Measurements from ENCODE around the gene MRGPRF. TPM values are rescaled to one million over a fixed set of nuclear protein-coding genes. Genes with fewer than 3 reads are reported as not detected.

Gene MRGPRF
- total RNA-seq, 4 donors from 2014 or later: 4.2 to 21.9 (median 5.2) TPM

DNA sequence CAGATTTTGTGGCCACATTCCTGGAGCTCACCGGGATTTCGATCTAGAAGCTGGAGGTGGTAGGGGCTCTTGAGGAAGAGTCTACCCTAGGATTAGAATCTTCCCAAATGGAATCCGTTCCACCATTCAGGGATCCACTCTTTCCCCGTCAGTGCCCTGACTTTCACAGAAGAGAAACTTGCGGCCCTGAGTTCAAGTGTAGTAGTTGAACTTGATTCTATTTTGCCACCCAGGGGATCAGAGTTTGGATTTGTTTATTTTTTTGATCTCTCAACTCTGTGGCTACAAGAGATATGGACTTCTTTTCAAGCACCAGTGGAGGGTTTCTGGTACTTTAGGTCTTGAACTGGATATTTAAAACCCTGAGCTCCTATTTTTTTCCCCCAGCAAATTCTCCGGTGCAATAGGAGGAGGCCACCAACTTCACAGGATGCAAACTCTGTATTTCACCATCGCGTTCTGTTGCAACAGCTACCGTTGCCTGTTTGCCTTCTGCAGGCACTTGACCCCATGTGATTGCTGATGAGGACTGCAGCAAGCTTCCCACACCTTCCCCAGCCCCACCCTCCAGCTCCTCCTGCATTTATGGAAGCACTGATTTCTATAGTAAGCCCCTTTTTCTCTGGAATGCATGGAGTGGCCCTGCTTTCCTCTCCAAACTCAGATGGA is 14.8 kb upstream of the MRGPRF start:
- no peaks in the 10 kb centered on the region for H3K27me3 ChIP-seq
- no peak for DNase-seq
- no peak overlapping the region for H3K4me3 ChIP-seq
- H3K36me3 ChIP-seq: no peaks in the 10 kb centered on the region
- no peaks in the 10 kb centered on the region for H3K4me1 ChIP-seq
- no peaks in the 10 kb centered on the region for H3K9me3 ChIP-seq
- H3K27ac ChIP-seq: no peak overlapping the region
- TF ChIP-seq, protein P1, sequence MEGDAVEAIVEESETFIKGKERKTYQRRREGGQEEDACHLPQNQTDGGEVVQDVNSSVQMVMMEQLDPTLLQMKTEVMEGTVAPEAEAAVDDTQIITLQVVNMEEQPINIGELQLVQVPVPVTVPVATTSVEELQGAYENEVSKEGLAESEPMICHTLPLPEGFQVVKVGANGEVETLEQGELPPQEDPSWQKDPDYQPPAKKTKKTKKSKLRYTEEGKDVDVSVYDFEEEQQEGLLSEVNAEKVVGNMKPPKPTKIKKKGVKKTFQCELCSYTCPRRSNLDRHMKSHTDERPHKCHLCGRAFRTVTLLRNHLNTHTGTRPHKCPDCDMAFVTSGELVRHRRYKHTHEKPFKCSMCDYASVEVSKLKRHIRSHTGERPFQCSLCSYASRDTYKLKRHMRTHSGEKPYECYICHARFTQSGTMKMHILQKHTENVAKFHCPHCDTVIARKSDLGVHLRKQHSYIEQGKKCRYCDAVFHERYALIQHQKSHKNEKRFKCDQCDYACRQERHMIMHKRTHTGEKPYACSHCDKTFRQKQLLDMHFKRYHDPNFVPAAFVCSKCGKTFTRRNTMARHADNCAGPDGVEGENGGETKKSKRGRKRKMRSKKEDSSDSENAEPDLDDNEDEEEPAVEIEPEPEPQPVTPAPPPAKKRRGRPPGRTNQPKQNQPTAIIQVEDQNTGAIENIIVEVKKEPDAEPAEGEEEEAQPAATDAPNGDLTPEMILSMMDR (IDR thresholded peaks at IDR 0.05): no peak
- TF ChIP-seq POLR2A (IDR thresholded peaks at IDR 0.05): no peak

DNA sequence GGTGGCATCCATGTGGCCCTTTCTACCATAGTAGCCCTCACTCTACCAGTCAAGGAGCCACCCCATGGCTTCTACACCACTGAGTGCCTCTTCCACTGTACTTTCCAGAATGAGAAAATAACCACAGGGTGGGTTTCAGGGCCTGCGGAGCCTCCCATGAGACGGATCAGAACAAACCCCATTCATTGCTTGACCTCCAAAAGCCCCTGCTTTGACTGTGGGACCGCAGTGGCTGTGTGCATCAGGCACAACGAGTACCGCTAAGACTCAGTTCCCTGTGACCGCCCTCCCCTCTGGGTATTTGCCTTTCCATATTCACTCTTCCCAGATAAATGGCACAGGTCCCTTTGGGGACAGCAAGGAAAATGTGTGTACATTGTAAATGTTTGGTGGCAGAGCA is 11.5 kb upstream of the MRGPRF start:
- no peaks in the 10 kb centered on the region for H3K27me3 ChIP-seq
- no peak overlapping the region for H3K4me3 ChIP-seq
- TF ChIP-seq, protein P1 (IDR thresholded peaks at IDR 0.05): no peak
- no peak for TF ChIP-seq POLR2A (IDR thresholded peaks at IDR 0.05)
- H3K36me3 ChIP-seq: no peaks in the 10 kb centered on the region
- no peak for DNase-seq
- no peaks in the 10 kb centered on the region for H3K9me3 ChIP-seq
- H3K27ac ChIP-seq: no peak overlapping the region
- H3K4me1 ChIP-seq: no peaks in the 10 kb centered on the region

DNA sequence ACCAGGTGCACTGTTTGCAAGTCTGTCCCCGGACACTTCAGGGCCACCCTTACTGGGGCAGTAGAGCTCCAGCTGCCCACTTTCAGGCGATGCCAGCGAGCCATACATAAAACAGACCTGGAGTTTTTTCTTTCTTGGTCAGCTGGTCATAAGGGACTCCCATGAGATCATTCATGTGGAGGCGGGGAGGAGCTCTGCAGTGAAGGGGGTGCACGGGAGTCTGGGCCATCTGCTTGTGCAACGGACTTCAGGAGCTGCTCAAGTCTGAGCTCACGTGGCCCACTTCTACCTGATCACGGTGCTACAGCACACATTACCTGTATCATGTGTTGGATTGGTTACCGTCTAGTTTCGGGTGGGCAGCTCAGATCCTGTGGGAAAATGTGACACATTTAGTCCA is 9.2 kb upstream of the MRGPRF start:
- TF ChIP-seq POLR2A (IDR thresholded peaks at IDR 0.05): no peak
- TF ChIP-seq, protein P1 (IDR thresholded peaks at IDR 0.05): no peak
- no peaks in the 10 kb centered on the region for H3K9me3 ChIP-seq
- H3K36me3 ChIP-seq: no peaks in the 10 kb centered on the region
- DNase-seq: no peak
- H3K4me1 ChIP-seq: no peaks in the 10 kb centered on the region
- H3K27me3 ChIP-seq: no peaks in the 10 kb centered on the region
- no peak overlapping the region for H3K27ac ChIP-seq
- H3K4me3 ChIP-seq: no peak overlapping the region

DNA sequence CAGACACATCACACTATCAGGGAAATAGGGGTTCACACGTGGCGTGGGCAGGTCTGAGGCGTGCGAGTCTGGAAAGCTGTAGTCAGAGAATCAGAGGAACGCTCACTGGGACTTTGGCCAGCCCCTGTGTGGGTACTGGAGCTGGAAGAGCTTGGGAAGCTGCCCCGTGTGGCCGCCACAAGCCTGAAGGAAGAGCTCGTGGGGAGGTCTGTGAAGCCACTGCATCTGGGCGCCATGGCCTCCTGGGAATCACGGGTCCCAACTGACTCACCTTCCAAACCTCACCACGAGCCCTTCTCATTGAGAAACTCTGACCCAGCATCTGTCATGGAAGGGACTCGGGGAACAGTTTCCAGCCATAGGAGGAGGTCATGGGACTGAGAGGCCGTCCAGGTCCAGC is 5.9 kb upstream of the MRGPRF start:
- Histone ChIP-seq H3K27ac (peak overlapping the region in 1 of 4 donors; percentile 31), H3K4me1 (peaks cover 0 to 6% (median 0%) of the 10 kb centered on the region in 4 donors), H3K36me3 (no peaks in the 10 kb centered on the region), H3K9me3 (no peaks in the 10 kb centered on the region), H3K4me3 (no peak overlapping the region), H3K27me3 (no peaks in the 10 kb centered on the region)
- DNase-seq: no peak
- TF ChIP-seq, protein P1 (IDR thresholded peaks at IDR 0.05): no peak
- no peak for TF ChIP-seq POLR2A (IDR thresholded peaks at IDR 0.05)

DNA sequence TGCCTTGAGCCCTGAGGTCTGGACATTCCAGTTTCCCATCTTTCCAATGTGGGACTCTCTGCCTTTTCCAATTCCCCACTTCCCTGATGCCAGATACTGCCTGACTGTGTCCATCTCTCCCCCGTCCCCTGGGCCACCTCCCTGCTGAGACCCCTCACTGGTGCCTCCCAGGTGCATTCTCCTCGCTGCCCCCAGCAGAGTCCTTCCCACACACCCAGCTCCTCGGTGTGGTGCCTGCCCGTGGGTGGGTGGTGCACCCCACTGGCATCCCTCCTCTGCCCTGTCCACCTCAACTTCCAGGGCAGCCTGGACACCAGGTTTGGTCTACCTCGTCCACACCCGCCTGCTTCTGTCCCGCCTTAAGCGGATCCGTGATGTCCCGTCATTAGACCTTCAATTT is 4.9 kb upstream of the MRGPRF start:
- no peak for DNase-seq
- Histone ChIP-seq H3K9me3 (no peaks in the 10 kb centered on the region), H3K4me1 (peaks cover 0 to 6% (median 0%) of the 10 kb centered on the region in 4 donors), H3K27ac (no peak overlapping the region), H3K36me3 (no peaks in the 10 kb centered on the region), H3K4me3 (no peak overlapping the region), H3K27me3 (peaks cover 0 to 7% of the 10 kb centered on the region in 2 donors)
- no peak for TF ChIP-seq POLR2A (IDR thresholded peaks at IDR 0.05)
- TF ChIP-seq, protein P1 (IDR thresholded peaks at IDR 0.05): no peak

Measured in Peyer's patch (tissue), 4 donors.